ENCODE measurements around the gene PPM1J. TPM values are rescaled to one million over a fixed set of nuclear protein-coding genes. Genes with fewer than 3 reads are reported as not detected.

PPM1J gene
- total RNA-seq (2022; extraction: Qiagen RNA extraction), result 0.79 to 1.0 TPM (median 0.90 TPM) in 5 replicates

GRCh38 chr1:112715264-112716053, at the start of gene PPM1J:
Gene PPM1J, minus strand, starts transcription at chr1:112715332. Its CDS starts 31 bp downstream, at chr1:112715301.

GRCh38 chr1:112706505-112707220, 8.5 kb downstream of the PPM1J start, which contains the start of gene RHOC:
Gene RHOC, minus strand, starts transcription at chr1:112707127. Its CDS starts 3,328 bp downstream, at chr1:112703799.

GRCh38 chr1:112674440-112674985, 40.6 kb downstream of the PPM1J start, which contains the start of gene MOV10:
Gene MOV10, plus strand, starts transcription at chr1:112674659. Its CDS starts 254 bp downstream, at chr1:112674913.

Other genes starting within 250 kb of the PPM1J start
- gene WNT2B, start 206.4 kb downstream of the PPM1J start, total RNA-seq (2022; extraction: Qiagen RNA extraction), result 0.19 to 0.42 TPM (median 0.20 TPM) in 5 replicates
- gene ST7L, start 96.2 kb downstream of the PPM1J start, total RNA-seq (2022; extraction: Qiagen RNA extraction), result 10.1 to 11.5 TPM (median 11.2 TPM) in 5 replicates
- gene CAPZA1, start 95.5 kb downstream of the PPM1J start, total RNA-seq (2022; extraction: Qiagen RNA extraction), result 54.3 to 80.7 TPM (median 57.0 TPM) in 5 replicates
- gene MOV10, start 40.7 kb downstream of the PPM1J start, total RNA-seq (2022; extraction: Qiagen RNA extraction), result 19.9 to 30.1 TPM (median 29.7 TPM) in 5 replicates
- 352 to 388 TPM (median 364 TPM) in 5 replicates for gene RHOC, start 8.2 kb downstream of the PPM1J start, total RNA-seq (2022; extraction: Qiagen RNA extraction)
- 39.6 to 50.9 TPM (median 41.7 TPM) in 5 replicates for gene SLC16A1, start 240.9 kb upstream of the PPM1J start, total RNA-seq (2022; extraction: Qiagen RNA extraction)